ENCODE results near the gene PDX1. TPM values are rescaled to one million over a fixed set of nuclear protein-coding genes. Genes with fewer than 3 reads are reported as not detected.

Gene PDX1
- total RNA-seq, 1 experiment from 2014 or later, result not detected

DNA sequence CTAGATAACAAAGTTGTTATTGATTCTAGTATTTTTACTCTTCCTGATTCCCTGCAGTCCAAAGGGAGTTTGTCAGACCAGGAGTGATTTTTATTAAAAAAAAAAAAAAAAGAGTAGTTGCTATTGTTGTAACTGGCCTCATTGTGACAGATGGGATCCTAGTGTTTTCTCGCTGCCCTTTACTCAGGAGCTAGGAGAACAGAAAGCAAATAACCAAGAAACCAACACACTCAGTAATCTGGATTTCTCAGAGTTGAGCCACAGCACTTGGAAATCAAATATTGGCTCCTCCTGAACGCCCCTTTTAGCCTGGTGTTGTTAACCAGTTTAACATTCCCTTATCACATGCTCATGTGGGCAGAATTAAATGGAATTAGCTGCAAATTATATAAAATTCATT is 8.3 kb upstream of the PDX1 start (continued):
- TF ChIP-seq, protein P1, sequence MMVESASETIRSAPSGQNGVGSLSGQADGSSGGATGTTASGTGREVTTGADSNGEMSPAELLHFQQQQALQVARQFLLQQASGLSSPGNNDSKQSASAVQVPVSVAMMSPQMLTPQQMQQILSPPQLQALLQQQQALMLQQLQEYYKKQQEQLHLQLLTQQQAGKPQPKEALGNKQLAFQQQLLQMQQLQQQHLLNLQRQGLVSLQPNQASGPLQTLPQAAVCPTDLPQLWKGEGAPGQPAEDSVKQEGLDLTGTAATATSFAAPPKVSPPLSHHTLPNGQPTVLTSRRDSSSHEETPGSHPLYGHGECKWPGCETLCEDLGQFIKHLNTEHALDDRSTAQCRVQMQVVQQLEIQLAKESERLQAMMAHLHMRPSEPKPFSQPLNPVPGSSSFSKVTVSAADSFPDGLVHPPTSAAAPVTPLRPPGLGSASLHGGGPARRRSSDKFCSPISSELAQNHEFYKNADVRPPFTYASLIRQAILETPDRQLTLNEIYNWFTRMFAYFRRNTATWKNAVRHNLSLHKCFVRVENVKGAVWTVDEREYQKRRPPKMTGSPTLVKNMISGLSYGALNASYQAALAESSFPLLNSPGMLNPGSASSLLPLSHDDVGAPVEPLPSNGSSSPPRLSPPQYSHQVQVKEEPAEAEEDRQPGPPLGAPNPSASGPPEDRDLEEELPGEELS (CRISPR knock-in tag; IDR thresholded peaks at IDR 0.05), result no peak
- no peak for TF ChIP-seq TP53 (CRISPR knock-in tag; IDR thresholded peaks at IDR 0.05)
- TF ChIP-seq ZBTB21 (CRISPR knock-in tag; IDR thresholded peaks at IDR 0.05; ENCODE audit: borderline replicate concordance), result no peak
- TF ChIP-seq, protein P2, sequence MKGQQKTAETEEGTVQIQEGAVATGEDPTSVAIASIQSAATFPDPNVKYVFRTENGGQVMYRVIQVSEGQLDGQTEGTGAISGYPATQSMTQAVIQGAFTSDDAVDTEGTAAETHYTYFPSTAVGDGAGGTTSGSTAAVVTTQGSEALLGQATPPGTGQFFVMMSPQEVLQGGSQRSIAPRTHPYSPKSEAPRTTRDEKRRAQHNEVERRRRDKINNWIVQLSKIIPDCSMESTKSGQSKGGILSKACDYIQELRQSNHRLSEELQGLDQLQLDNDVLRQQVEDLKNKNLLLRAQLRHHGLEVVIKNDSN (CRISPR knock-in tag; IDR thresholded peaks at IDR 0.05), result no peak
- TF ChIP-seq SOX15 (CRISPR knock-in tag; IDR thresholded peaks at IDR 0.05), result no peak
- no peak for TF ChIP-seq SMAD3 (CRISPR knock-in tag; IDR thresholded peaks at IDR 0.05; ENCODE audit: borderline replicate concordance)
- TF ChIP-seq ZNF219 (CRISPR knock-in tag; IDR thresholded peaks at IDR 0.05; ENCODE audit: borderline replicate concordance), result no peak
- TF ChIP-seq RELA (CRISPR knock-in tag; IDR thresholded peaks at IDR 0.05; ENCODE audit: borderline replicate concordance), result no peak
- no peak for TF ChIP-seq ZNF671 (CRISPR knock-in tag; IDR thresholded peaks at IDR 0.05)

DNA sequence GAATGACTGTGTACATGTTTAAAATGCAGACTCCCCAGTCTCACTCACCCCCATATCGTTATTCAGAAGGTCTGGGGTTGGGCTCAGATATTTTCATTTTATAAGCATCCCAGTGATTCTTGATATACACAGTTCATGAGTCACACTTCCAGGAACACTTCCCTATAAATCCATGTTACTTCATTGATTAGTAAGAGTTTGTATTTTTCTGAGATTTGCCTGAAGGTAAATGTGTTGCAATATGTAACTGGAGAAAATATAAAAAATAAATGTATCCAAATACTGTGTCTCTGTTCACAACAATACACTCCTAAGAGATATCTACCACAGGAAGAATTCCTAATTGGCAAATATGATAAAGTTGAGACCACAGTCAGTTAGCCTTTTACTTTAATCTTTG is 6.6 kb upstream of the PDX1 start:
- peaks cover 96% of the 10 kb centered on the region for H3K27me3 Mint-ChIP-seq (ENCODE audit: low read depth)
- H3K27ac Mint-ChIP-seq, result no peak overlapping the region
- H3K4me3 Mint-ChIP-seq, result no peak overlapping the region
- TF ChIP-seq, protein P3, sequence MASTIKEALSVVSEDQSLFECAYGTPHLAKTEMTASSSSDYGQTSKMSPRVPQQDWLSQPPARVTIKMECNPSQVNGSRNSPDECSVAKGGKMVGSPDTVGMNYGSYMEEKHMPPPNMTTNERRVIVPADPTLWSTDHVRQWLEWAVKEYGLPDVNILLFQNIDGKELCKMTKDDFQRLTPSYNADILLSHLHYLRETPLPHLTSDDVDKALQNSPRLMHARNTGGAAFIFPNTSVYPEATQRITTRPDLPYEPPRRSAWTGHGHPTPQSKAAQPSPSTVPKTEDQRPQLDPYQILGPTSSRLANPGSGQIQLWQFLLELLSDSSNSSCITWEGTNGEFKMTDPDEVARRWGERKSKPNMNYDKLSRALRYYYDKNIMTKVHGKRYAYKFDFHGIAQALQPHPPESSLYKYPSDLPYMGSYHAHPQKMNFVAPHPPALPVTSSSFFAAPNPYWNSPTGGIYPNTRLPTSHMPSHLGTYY (CRISPR knock-in tag; IDR thresholded peaks at IDR 0.05), result no peak
- TF ChIP-seq, protein P4, sequence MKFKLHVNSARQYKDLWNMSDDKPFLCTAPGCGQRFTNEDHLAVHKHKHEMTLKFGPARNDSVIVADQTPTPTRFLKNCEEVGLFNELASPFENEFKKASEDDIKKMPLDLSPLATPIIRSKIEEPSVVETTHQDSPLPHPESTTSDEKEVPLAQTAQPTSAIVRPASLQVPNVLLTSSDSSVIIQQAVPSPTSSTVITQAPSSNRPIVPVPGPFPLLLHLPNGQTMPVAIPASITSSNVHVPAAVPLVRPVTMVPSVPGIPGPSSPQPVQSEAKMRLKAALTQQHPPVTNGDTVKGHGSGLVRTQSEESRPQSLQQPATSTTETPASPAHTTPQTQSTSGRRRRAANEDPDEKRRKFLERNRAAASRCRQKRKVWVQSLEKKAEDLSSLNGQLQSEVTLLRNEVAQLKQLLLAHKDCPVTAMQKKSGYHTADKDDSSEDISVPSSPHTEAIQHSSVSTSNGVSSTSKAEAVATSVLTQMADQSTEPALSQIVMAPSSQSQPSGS (CRISPR knock-in tag; IDR thresholded peaks at IDR 0.05; ENCODE audit: borderline replicate concordance, low read depth), result no peak
- TF ChIP-seq FOXK1 (CRISPR knock-in tag; IDR thresholded peaks at IDR 0.05), result no peak
- ChIA-PET CTCF (interaction anchor here (1.0 to 1.1 kb wide), 2 partner anchors 40 to 87 kb away, joined by 3 read pairs; no protein-coding TSS in a partner anchor), POLR2A (no interaction called here)
- DNase-seq (ENCODE audit: low spot score) (no peak), ATAC-seq (no peak)
- peaks cover 21% of the 10 kb centered on the region for H3K4me1 Mint-ChIP-seq
- H3K9me3 Mint-ChIP-seq, result no peaks in the 10 kb centered on the region
- no peaks in the 10 kb centered on the region for H3K36me3 Mint-ChIP-seq

DNA sequence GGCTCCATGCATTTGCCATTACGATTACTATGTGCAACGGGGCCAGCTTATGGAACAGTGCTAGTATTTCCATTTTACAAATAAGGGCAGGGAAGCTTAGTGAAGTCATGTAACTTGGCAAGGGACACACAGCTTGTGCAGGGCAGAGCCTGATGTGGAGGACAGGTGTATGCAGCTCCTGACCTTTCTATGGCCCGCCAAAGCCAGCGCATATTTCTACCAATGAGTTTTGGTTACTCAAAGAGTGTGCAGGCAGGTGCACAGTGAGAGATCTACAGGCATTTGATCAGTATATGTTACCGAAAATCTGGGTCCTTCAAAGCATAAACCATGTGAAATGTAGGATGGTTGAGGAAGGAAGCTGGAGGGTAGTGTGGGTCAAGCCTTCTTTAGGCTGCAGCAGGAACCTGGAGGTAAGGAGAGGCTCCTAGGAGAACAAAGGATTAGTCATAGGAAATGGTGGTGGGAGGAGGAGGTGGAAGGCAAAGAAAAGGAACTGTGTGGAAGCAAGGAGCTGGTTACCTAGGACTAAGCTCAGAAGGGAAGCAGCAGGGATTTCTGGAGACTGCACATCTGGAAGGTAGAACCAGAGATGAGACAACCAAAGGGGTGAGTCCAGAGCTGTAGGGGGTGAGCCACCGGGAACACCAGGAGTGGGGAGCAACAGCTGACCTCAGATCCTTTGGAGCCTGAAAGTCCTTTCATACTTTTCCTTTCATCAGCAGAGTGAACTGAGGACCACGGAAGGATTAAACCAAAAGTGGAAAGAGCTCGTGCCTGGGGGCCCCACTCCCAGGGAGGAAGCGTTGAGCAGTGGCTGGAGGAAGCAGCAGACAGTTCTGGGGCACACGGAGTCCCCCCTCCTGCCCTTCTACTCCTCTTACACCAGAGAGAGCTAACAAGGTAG is 4.2 kb upstream of the PDX1 start:
- ChIA-PET CTCF (interaction anchor here (0.6 to 3.6 kb wide), 14 partner anchors 12 to 1663 kb away, joined by 3 to 23 read pairs (median 4); no protein-coding TSS in a partner anchor), POLR2A (no interaction called here)
- Mint-ChIP-seq H3K4me3 (no peak overlapping the region), H3K9me3 (no peaks in the 10 kb centered on the region), H3K4me1 (peaks cover 29% of the 10 kb centered on the region), H3K27me3 (ENCODE audit: low read depth) (peaks cover 96% of the 10 kb centered on the region), H3K36me3 (no peaks in the 10 kb centered on the region), H3K27ac (no peak overlapping the region)
- no peak for DNase-seq (ENCODE audit: low spot score)
- TF ChIP-seq, protein P5, sequence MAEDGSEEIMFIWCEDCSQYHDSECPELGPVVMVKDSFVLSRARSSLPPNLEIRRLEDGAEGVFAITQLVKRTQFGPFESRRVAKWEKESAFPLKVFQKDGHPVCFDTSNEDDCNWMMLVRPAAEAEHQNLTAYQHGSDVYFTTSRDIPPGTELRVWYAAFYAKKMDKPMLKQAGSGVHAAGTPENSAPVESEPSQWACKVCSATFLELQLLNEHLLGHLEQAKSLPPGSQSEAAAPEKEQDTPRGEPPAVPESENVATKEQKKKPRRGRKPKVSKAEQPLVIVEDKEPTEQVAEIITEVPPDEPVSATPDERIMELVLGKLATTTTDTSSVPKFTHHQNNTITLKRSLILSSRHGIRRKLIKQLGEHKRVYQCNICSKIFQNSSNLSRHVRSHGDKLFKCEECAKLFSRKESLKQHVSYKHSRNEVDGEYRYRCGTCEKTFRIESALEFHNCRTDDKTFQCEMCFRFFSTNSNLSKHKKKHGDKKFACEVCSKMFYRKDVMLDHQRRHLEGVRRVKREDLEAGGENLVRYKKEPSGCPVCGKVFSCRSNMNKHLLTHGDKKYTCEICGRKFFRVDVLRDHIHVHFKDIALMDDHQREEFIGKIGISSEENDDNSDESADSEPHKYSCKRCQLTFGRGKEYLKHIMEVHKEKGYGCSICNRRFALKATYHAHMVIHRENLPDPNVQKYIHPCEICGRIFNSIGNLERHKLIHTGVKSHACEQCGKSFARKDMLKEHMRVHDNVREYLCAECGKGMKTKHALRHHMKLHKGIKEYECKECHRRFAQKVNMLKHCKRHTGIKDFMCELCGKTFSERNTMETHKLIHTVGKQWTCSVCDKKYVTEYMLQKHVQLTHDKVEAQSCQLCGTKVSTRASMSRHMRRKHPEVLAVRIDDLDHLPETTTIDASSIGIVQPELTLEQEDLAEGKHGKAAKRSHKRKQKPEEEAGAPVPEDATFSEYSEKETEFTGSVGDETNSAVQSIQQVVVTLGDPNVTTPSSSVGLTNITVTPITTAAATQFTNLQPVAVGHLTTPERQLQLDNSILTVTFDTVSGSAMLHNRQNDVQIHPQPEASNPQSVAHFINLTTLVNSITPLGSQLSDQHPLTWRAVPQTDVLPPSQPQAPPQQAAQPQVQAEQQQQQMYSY (CRISPR knock-in tag; IDR thresholded peaks at IDR 0.05), result peak; percentile 42; the same call in 1 of the 2 replicates
- TF ChIP-seq, protein P6, sequence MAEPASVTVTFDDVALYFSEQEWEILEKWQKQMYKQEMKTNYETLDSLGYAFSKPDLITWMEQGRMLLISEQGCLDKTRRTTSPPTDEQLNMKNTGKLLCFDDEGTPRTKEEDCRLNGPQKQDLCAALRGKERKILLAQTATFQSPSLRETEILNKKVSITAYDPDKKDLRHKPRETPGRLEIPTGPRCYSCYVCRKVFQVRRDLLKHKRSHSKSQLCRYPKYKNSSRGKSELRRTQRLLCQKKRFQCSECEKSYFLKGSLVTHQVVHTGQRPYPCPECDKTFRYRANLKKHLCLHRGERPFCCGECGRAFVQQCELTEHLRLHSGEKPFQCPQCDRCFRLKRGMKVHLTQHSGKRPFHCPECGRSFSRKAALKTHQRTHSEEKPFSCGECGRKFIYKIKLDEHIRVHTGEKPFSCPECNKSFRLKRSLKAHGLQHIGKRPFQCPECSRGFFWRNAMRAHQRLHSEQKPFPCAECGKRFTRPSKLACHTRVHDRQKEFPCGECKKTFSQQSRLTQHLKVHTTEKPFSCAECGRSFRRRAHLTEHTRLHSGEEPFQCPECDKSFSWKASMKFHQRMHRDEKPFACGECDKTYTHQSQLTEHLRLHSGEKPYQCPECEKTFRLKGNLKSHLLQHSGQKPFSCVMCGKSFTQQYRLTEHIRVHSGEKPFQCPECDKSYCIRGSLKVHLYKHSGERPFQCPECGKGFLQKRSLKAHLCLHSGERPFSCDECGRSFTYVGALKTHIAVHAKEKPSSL (CRISPR knock-in tag; conservative IDR thresholded peaks at IDR 0.05), result no peak
- no peak for ATAC-seq

All from WTC11 (cell line).